ENCODE measurements around the gene SEPTIN2. TPM values are rescaled to one million over a fixed set of nuclear protein-coding genes. Genes with fewer than 3 reads are reported as not detected.
A peak's percentile ranks its signal among the peaks of the same experiment; 100 is the strongest.

Gene SEPTIN2
- total RNA-seq, 1 donor from 2014 or later, result 750 TPM

DNA sequence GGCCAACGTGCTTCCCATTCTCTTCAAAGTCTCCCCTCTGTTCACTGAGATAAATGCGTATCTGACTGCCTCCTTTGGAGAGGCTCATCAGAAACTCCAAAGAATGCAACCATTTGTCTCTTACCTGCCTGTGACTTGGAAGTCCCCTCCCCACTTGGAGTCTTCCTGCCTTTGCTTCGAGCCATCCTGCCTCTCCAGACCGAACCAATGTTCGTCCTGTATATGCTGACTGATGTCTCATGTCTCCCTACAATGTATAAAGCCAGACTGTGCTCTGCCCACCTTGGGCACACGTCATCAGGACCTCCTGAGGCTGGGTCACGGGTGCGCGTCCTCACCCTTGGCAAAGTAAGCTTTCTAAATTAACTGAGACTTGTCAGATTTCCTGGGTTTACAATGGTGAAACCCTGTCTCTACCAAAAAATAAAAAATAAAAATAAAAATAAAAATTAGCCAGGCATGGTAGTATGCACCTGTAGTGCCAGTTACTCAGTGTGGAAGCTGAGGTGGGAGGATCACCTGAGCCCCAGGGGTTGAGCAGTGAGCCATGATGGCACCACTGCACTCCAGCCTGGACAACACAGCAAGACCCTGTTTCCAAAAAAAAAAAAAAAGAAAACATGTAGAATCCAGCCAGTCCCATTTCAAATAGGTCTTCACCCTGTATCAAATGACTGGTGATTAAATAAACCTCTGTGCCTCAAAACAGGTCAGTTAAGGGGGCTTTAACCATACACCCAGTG lies 29.2 kb upstream of the SEPTIN2 start:
- no peak for DNase-seq (ENCODE audit: low read depth)

GRCh38 chr2:241288324-241288888 lies 27.3 kb upstream of the SEPTIN2 start:
- no peak for DNase-seq (ENCODE audit: low read depth)

DNA sequence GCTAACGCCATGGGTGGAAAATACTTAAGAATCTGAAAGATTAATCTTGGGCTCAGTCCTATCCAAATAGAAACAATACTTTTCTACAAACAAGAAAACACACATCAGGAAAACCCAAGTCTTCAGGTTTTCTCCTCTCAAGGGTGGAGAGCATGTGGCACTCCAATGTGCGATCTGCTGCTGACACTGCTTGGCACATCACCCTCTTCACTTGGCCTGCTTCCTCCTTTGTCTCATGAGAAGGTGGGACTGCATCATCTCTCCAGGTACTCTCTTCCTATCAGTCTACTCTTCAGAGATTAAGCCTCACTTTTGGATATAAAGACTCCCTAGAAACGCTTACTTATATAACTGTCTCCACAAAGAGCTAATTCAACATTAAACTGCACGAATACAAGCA lies 26.7 kb upstream of the SEPTIN2 start:
- DNase-seq (ENCODE audit: low read depth), result no peak

GRCh38 chr2:241289597-241289996 lies 26.1 kb upstream of the SEPTIN2 start:
- no peak for DNase-seq (ENCODE audit: low read depth)

GRCh38 chr2:241291153-241291552 lies 24.6 kb upstream of the SEPTIN2 start:
- no peak for DNase-seq (ENCODE audit: low read depth)

DNA sequence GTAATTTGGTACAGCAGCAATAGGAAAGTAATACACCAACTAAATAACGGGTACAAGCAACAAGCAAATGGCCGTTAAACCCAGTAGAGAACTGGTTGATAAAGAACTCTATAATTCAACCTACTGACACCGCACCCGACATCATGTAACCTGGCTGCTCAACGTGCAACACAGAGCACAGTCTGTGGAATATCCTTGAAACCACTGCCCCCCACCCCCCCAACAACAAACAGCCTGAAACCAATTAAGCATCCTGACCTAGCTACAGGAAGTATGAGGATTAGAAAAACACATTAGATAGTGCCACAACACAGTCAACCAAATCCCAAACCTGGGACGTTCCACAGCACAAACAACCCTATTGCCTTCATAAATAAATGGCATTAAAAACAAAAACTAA lies 23.7 kb upstream of the SEPTIN2 start:
- no peak for DNase-seq (ENCODE audit: low read depth)

- peak; percentile 82 for DNase-seq (ENCODE audit: low read depth)
Measured at GRCh38 chr2:241293378-241293797, 22.3 kb upstream of the SEPTIN2 start.

DNA sequence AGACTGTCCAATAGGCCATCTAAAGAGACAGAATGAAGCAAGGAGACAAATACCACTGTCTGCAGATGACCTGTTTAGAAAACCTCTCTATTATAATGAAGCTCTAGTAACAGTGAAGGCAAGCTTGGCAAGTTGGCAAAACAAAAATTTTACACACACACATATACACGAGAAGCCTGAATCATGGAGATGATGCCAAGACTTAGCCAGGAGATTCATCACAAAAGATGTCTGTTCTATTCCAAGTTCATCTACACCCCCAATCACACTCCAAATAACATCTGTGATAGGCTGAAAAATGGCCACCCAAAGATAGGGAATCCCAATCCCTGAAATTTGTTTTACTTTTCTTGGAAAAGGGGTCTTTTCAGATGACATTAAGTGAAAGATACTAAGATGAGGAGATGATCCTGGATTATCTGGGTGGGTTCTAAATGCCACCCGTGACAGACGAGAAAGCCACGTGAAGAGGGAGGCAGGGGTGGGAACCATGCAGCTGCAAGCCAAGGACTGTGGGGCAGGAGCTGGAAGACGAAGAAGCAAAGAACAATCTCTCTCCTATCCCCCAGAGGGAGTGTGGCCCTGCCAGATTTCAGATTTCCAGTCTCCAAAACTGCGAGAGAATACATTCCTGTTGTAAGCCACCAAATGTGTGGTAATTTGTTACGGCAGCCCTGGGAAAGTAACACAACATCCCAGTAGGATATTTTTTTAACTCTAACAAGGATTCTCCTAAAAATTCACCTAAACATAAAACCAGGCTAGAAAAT lies 20.2 kb upstream of the SEPTIN2 start:
- no peak for DNase-seq (ENCODE audit: low read depth)

- DNase-seq (ENCODE audit: low read depth), result no peak
Measured at GRCh38 chr2:241296767-241297166, 19.0 kb upstream of the SEPTIN2 start.

DNA sequence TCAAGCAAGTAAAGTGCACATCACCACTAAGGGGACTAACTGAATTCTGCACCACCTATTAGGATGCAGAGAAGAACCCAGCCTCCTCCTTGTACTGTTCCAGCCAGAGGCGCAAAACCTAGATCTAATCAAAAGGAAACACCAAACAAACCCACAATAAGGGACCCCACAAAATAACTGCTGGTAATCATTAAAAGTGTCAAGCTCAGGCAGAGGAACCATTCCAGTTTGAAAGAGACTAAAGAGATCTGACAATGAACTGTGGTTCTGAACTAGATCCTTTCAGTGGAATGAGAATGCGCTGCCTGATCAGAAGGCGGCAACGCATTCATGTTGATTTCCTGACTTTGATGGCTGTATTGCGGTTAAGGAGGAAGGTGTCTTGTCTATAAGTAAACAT lies 17.1 kb upstream of the SEPTIN2 start:
- DNase-seq (ENCODE audit: low read depth), result no peak

DNA sequence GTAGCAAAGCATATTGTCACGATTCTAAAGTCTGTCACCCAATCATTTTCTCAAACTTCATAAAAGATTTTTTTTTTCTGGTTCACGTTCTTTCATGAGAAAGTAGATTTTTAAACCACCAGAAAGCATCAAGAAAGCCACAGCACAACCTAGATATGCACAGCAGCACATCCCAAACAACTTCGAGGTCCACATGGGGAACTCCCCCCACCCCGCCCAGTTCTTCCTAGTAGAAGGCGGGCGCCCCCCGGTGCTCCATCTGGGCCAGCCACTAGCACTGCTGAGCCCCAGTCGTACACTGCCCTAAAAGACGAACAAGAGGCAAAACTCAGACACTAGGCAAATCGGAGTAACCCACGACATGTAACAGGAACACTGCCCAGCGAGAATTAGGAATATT lies 15.7 kb upstream of the SEPTIN2 start:
- DNase-seq (ENCODE audit: low read depth), result no peak

- no peak for DNase-seq (ENCODE audit: low read depth)
Measured at GRCh38 chr2:241302083-241302482, 13.6 kb upstream of the SEPTIN2 start.

- DNase-seq (ENCODE audit: low read depth), result no peak
Measured at GRCh38 chr2:241302759-241303651, 12.7 kb upstream of the SEPTIN2 start.

DNA sequence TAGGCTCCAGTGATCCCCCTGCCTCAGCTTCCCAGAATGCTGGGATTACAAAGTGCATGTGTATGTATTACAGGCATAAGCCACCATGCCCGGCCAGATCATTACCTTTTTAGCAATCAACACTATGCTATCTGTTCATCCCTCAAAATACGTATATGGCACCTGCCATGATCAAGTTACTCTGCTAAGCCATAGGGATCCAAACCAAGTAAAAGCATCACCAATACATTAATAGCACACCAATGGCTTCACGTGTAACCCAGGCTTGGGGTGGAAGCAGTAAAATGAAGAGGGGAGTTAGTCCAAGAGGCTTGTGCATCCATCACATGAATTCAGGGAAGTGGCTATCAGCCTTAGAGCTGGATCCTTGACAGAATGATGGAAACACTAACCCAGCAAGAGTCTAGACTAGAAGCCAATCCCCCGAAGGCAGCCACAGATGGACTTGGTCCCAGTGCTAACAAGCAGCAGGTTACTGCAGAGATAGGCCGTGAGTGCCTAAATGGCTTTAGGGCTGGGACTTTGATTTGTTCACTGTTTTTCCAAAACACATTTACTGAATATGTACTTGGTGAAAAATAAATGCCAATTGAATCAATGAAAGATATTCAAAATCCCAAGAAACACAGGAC lies 11.6 kb upstream of the SEPTIN2 start:
- no peak for DNase-seq (ENCODE audit: low read depth)

DNA sequence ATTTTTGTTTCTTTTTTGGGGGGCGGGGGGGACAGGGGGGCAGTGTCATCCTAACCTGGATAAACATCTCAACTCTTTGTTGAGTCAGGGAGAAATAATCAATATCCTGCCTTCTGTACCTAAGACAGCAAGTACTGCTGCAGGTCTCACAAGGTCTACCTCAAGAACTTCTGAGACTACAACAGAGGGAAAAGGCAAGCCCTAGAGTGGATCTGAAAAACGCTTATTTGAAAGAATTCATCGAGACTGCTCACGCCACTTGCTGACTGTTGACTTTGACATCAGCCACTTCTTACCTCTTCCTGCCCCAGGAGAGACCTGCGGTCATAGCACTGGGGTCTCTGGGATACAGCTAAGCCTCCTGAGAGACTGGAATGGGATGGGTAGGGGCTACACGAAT lies 8.7 kb upstream of the SEPTIN2 start:
- DNase-seq (ENCODE audit: low read depth), result no peak

GRCh38 chr2:241308267-241308666 lies 7.5 kb upstream of the SEPTIN2 start:
- DNase-seq (ENCODE audit: low read depth), result no peak

DNA sequence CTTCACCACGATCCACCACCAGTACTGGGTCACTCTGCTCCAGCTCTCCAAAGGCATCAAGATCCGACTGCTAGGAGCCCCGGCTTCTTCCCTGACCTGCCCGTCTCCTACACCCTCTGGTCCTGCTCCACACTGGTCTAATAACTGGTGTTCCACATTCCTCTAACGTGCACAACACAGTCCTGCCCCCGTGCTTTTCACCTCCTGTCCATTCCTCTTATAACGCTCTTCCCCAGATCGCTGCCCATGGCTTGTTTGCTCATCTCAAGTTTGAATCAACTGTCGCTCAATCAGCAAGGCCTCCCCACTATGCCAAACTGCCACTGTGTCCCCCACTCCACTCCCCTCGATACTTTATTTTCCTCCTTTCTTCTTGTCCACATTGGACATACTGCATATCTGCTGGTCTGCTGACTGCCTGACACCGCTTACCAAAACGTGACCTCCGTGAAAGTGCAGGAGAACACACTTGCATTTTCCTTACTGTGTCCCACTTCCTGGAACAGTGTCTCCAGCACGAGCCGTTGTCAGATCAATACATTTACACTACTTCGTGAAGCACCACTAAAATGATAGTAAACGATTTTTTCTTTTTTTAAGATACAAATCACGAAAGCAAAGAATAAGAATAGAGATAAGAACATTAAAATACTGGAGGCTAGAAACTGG lies 6.8 kb upstream of the SEPTIN2 start:
- no peak for DNase-seq (ENCODE audit: low read depth)

GRCh38 chr2:241309684-241310117 lies 6.0 kb upstream of the SEPTIN2 start:
- peak; percentile 44 for DNase-seq (ENCODE audit: low read depth)

- DNase-seq (ENCODE audit: low read depth), result no peak
Measured at GRCh38 chr2:241310917-241311566, 4.7 kb upstream of the SEPTIN2 start.

DNA sequence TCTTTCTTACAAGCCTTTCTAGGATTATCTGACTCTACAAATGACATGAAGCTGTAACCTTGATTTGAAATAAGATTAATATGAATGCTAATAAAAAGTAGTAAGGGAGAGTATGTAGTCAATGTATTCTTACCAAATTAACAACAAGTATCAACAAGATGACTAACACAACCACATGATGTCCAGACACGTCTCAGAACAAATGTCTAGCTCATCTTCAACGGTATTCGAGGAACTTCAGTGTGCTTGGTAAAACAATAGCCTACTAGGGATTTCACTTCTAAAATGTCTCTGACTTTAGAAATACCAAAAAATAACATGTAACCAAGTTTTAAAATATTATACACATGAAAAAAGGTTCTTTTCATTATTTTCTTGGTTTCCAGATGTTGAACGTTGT lies 3.6 kb upstream of the SEPTIN2 start:
- DNase-seq (ENCODE audit: low read depth), result peak; percentile 43
